Renal pelvis (tissue), 4 donors: ENCODE measurements around the gene STIMATE. TPM values are rescaled to one million over a fixed set of nuclear protein-coding genes. Genes with fewer than 3 reads are reported as not detected.

Experiments
- DNase-seq: peaks from one replicate; pipeline ENCODE4 v3.0.0-alpha.2; 2013
- polyA plus RNA-seq, 3 donors: library from polyadenylated mRNA; unstranded; fragments of 120-200 nt; gene quantifications; one replicate each; pipeline ENCODE4 v1.2.1, GENCODE V29; 2013; ENCODE audit not compliant: insufficient read length in 3 of 3

STIMATE gene
- polyA plus RNA-seq, 3 donors = 15.9 to 17.9 (median 16.6) TPM

DNA sequence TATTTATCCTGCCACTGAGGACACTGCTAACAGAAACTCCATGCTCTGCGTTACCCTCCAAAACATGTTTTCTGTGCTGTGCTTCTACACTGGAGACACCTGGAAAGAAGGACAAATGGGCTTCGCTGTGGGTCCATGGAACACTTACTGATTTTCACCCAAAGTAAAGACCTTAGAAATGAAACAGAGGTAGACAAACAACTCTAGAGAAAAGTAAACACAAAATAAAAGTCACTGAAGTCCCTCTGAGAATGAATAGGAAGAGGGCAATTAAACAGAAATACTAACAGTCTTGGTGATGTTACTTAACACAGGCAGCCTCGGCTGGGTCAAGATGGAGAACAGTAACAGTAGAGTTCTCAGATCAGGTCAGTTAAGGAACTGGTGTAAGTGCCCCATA, 6.7 kb upstream of the STIMATE start:
- no peak for DNase-seq

DNA sequence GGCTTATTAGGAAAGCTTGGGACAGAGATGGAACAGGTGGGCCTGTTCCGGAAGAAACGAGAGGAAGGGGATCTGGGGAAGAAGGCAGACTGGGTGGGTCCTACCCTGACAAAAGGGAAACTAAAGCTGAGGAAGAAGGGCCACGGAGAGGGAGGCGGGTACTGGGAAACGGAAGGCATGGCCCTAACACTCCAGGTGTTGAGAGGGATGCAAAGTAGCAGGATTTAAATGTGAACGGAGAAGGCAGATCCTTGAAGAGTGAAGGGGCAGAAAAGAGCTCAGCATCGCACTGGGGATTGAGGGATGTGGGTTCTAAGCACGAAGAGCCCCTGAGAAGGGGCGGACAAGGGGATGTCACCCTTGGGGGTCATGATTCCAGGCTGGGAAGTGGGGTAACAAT, 735 bp downstream of the STIMATE start:
- DNase-seq = no peak

DNA sequence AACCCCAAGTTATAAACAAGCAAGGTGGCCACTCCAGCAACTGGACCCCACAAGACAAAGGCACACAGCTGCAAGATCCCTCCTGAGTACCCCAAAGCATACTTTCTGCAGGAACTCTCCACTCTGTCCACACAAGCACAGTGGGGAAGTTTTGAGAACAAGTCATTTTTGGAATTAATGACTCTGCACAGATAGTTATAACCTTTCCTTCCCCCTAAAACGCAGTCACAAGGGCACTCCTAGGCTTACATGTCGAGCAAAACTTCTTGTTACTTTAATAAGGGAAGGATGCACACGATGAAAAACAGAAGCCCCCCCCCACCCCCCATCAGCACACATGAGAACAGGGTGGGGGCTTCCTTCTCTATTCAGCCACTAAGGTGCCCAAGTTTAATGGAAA, 1.2 kb downstream of the STIMATE start:
- DNase-seq = no peak

DNA sequence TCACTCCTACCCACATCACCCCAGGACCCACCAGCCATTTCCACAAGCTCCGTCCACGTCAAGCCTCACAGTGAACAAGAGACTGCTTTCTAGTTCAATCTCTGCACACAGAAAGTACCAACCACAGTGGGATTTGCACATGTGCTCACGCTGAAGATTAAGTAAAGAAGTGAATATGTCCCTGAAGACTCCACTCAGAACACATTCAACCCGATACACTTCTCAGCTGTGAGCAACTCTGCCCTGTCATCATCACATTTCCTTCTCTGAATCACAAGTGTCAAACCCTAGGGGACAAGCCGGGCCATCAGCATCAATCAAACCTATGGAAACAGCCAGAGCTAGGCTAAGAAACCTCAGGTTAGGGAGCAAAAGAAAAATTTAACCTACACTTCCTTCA, 1.9 kb downstream of the STIMATE start:
- no peak for DNase-seq

DNA sequence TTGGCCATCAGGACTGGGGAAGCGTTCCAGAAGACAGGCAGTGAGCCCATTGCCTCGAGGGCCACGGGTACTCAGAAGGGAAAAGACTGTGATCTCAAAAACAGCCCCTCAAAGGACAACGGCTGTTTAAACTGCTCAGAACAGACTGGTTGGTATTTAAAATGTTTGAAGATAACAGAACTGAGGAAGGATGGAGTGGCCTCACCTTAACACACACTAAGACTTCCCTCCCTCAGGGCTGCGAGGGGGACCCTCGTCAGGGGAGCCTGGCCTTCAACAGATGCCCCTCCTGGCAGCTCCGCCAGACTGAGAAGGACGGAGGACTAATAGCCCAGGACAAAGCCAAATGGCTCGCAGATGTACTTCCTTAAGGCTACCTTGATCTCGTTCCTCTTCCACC, 2.6 kb downstream of the STIMATE start:
- DNase-seq = no peak

DNA sequence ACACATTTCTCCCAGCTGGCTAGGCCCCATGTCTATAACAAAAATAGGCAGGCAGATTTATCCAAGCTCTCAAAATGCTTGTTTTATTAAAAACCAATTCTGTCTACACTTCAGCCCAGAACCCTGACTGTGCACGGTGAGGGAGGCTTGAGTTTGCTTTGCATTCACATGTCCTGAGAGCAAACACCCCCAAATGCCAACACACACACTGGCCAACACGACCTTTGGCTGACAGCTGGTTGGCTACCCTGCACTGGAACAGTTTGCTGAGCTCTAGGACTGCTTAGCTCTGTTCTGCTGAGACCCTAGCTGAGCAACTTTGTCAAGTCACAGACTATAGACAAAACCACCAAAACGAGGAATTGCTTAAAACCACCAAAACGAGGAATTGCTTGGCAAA, 3.6 kb downstream of the STIMATE start:
- no peak for DNase-seq

DNA sequence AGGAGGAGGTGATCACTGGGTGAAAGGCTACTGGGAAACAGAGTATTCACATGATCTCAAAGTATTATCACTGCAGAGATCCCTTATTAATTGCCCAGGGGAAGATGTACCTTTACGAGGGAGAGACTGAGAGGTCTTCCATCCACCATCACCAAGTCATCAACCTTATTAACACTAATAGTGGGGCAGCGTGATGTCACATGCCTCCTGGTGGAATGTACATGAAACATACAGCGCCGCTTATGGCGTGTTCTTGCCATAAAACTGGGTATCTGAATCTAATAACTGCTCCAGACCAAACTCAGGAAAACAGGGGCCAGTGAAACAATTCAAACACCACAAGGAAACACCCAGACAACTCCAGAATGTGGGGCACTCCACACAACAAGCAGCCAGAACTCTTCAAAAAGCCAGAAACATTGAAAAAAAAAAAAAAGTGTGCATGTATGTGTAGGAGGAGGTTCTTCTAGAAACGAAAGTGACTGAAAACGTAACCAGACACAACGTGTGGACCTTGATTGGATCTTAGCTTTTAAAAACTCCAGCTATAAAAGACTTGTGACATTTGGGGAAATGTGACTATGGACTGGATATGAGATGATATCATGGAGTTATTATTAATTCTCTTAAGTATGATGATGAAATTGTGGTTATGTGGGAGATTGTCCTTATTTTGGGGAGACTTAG, 4.6 kb downstream of the STIMATE start:
- DNase-seq = no peak

DNA sequence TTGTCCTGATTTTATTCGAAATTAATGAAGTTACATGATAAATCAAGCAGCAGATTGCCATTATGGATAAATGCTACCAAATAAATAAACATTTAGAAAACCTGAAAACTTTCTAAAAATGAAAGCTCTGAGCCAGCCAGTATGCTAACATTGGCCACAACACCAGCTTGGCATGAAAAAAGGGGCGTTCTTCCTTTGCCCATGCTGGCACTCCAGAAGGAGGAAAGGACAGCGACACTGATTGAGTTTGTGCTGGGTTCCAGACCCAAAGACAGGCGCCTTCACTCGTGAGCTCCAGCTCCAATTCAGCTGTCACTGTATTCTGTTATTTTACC, 5.1 kb downstream of the STIMATE start:
- DNase-seq = no peak

DNA sequence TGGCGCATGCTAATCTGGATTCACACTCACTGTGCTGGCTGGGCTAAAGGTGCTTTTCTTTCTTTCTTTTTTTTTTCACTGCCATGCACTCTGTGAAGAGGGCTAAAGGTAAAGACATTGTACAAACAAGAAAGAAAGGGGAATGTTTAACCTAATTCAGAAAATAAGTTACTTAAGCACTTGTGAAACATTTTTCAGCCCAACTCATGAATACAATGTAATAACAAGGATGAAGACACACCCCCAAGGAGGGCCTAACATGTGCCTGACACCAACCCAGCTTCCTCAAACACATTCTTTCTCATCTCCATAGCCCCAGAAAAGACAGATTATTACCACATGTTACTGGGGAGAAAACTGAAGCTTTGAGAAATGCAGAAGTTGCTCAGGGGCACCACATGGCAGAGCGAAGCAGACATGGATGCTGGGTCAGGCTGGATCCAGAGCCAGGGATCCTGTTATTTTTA, 5.7 kb downstream of the STIMATE start:
- no peak for DNase-seq

DNA sequence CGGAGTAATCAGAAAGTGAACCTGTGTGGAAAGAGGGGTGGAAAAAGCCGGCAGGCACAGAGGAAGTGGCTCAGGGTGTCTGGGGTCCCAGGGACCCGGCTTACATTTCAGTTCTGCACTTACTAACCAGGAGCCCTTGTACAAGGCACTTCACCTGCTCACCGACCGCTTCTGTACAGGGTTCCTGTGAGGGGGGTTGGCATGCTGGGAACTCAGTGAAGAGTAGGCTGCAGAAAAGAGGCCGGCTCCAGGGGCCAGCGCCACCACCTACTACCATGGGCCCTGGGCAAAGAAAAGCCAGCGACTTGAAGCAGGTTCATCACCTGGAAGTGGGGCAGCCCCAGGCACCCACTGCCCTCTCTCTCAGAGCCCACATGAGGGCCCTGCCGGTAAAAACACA, 6.2 kb downstream of the STIMATE start:
- no peak for DNase-seq

DNA sequence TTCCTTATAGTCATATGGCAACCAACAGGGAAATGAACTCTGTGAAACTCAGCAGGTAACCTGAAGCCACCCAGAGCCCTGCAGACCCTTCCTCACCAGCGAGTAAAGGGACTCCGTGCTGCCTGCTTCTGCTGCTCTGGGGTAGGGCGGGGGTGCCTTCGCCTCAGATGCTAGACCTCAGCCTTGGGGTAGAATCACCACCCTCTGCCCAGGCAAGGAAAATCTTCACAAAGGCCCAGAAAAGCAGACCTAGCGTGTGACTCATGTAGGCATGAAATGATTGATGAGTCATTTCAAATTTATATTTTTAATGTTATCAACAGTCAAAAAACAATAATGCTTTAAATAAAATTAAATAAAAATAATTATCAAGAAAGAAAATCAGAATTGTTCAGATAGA, 6.6 kb downstream of the STIMATE start:
- no peak for DNase-seq

DNA sequence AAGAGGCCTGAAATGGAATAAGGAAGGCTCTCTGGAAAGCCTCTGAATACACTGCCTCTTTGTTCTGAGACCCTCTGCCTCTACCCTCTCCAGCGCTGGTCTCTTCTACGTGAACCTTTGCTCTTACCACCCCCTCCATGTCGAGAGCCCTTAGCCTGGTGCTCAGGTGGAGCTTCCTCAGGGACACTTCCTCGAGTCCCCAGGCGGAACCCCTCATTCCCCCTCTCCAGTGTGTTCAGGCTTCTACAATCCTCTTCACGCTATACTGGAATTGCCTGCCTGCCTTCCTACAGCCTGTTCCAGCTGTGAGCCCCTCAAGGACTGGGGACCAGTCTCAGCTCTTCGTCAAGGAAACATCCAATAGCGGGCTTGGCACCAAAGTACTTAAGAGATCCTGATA, 7.4 kb downstream of the STIMATE start:
- no peak for DNase-seq

DNA sequence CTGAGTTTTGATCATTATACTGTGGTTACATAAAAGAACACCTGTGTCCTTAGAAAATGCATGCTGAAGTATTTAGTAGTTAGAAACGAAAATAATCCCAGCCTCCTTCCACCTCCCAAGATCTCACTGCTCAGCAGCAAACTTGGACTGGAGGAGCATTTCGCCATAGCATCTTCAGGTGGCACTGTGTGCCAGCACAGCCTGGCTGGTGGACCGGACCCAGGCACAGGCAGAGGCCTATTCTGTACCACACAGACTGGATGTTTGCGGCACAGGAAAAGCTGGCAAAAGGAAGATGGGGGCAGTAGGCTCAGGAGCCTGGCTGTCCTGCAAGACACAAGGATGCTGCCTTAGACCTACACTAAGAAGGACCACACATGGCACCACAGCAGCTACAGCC, 10.2 kb downstream of the STIMATE start:
- DNase-seq = no peak

DNA sequence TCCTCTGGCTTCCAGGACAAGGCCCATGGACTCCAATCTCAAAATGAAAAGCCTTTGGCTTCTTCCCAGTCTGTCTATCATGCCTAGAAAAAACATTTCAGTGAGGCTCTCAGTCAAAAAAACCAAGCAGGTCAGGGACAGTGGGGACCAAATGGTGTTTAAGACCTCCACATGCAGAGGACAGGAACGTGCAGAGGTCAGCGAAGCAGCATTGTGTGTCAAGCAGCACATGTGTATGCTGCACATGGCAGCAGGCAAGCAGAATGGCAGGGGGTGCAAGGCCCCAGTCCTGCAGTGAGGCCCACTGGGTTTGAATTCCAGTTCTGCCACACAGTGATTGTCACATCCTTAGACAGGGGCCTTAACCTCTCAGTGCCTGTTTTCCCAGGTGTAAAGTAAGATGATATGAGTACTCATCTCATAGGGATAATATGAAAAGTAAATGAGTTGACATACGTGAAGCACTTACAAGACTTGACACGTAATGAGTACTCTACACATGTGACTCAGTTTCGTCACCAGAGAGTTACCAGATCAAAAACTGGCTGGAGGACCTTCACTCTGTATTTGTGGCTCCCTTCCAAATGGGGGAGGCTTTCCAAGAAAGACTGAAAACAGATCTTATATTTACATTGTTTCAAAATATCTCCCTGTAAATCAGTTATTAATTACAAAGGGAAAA, 11.2 kb downstream of the STIMATE start:
- no peak for DNase-seq

DNA sequence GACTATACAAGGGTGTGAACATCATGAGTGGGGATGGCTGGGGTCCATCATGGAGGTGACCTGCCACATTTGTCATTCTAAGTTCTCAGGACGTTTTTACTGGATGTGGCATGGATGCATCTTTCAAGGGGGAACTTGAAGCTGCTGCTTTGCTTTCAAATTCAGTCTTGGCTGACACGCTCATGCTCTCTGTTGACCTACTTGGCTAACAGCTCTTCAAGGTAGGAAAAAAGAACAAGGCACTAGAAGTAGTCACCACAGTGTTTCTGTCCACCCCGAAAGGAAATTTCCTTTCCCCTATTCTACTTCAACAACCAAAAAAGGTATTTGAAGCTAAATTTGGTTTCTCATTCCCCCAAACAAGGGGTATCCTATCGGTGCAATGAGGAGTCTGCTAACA, 15.0 kb downstream of the STIMATE start:
- no peak for DNase-seq

DNA sequence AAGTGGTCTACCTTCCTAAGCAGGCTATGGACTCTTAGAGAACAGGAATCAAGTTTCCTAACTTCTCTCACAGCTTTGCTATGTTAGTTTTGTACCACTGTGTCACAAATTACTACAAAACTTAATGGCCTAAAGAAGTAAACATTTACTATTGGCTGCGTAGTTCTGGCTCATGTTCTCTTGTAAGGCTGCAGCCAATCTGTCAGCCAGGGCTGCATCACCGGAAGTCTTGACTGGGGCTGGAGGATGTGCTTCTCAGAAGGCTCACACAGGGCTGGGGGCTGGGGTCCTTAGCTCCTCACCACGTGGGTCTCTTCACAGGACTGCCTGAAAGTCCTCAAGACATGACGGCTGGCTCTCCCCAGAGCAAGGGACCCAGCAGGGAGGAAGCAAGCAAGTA, 15.5 kb downstream of the STIMATE start:
- no peak for DNase-seq

DNA sequence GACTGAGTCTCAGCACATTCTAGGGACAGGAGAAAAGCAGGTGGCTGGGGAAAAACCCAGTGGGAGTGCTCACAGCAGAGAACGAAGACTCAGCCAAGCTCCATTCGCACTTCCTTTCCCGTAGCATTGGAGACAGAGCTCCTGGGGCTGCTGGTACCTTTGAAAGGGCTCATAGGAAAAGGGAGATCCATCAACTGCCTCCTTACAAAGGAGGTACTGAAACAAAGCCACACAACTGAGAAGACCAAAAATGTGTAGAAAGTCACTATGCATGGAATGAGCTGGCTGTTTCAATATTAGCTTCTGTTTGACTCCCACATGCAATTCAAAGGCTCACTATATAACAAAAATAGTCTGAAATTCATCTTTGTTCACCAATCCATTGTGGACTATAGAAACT, 16.9 kb downstream of the STIMATE start:
- DNase-seq = no peak

DNA sequence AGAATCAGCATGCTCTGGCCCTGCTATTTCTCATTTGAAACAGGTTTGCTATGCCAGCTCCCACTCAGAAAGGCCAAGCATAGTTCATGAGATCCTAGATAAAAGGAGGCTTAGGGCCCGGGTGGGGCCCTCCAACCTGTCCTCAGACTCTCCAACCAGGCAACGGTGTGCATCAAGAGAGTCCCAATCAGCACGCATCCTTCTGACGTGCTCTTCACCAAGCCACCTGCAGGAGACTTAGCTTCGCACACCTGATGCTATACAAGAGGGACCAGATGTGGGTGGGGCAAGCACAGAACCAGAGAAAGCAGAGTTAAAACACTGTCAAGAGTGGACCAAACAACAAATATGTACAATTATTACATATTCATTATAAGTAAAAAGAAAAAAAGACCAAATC, 17.3 kb downstream of the STIMATE start:
- no peak for DNase-seq

DNA sequence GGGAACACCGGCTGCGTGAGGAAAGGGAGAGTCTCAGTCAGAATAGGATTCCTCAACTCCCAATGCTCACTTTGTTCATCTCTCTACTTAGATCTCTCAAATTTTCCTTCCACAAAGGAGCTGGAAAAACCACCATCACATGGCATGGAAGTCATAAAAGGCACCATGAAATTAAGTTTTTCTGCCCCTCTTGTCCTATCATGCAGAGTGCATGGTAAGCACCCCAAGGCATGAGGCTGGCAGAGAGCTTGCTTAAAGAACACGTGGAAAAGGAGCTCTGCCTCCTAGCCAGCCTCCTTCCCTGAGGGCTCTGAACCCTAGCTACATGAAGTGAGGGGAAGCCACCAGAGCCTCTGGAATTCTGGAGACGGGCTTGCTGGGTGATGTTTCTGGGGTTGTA, 17.8 kb downstream of the STIMATE start:
- no peak for DNase-seq

DNA sequence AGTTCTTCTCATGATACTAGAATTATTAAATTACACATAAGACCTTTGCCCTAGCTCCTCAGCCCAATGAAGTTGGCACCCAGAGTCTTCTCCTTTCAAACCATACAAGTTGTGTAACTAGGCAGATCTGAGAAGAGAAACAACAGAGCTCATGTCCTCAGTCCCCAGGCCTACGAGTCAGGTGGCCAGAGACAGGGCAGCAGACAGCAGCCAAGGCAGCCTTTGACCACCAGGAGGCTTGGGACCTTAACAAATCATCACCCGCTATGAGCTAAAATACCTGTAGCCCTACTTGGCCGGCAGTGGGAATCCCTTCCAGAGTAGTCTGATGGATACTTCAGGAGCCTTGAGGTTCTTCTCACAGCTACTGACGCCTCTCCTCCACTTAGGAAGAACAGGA, 18.3 kb downstream of the STIMATE start:
- DNase-seq = no peak

DNA sequence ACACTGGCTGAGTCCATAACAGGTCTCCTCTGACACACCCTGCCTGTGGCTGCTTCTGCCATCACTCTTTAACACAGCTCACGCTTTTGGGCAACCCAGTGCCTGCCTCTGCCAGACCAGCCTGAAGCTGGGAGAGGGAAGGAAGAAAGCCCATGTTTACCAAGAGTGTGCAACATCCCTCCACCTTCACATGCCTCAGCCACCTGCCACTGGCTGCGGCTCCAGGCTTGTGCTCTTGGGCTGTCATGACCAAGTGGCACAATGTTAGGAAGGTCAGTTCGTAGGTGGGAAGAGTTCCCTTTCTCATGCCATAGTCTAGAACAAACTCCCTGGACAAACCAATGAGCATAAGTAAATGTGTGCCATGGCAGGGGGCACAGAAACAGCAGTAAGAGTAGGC, 20.3 kb downstream of the STIMATE start:
- DNase-seq = no peak

DNA sequence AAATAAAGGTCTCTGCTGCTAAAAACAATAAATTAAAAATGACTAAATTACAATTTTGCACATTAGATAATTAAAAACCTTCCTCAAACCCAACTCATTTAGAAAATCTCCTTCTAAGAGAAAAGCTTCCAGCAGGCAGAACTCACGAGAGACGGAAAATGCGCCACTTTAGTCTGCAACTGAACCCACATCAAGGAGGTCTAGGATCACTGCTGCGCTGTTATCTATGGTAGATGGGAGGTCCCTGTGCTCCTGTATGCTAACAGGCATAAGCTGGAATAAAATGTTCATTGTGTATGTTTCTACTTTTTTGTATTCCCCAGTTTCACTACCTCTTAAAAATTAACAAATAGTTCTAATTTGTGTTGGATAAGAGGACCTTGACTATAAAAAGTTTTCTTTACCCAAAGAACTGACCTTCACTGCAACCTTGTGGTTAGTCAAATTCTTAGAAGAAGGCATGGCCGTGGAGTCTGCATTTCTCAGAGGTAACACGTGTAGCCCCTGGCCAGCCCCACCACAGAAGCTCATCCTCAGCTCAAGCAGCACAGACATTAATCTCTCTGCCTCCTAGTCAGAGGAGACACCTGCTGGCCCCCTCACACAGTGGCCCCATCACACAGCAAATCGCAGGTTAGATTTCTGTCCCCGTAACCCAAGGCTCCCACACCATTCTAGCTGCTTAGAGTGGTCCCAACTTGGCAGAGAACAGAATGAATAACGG, 22.3 kb downstream of the STIMATE start:
- DNase-seq = no peak

DNA sequence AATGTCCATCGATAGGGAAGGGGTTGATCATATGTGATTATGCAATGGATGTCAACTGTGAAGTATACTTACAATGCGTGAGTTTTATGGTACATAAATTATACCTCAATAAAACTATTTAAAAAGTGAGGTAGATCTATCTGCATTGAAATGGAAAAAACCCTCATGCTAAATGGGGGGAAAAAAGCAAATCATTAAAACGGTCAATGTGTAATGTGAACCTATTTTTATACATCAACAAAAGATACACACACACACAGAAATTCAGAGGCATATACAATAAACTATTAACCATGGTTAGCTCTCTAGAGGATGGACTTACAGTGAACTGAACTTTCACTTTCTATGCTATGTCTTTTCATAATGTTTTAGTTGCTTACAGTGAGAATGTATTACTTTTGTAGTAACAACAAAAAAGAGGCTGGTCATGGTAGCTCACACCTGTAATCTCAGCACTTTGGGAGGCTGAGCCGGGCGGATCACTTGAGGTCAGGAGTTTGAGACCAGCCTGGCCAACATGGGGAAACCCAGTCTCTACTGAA, 23.1 kb downstream of the STIMATE start:
- DNase-seq = no peak
